Measurements from ENCODE around the gene MXRA7.

MXRA7 gene

DNA sequence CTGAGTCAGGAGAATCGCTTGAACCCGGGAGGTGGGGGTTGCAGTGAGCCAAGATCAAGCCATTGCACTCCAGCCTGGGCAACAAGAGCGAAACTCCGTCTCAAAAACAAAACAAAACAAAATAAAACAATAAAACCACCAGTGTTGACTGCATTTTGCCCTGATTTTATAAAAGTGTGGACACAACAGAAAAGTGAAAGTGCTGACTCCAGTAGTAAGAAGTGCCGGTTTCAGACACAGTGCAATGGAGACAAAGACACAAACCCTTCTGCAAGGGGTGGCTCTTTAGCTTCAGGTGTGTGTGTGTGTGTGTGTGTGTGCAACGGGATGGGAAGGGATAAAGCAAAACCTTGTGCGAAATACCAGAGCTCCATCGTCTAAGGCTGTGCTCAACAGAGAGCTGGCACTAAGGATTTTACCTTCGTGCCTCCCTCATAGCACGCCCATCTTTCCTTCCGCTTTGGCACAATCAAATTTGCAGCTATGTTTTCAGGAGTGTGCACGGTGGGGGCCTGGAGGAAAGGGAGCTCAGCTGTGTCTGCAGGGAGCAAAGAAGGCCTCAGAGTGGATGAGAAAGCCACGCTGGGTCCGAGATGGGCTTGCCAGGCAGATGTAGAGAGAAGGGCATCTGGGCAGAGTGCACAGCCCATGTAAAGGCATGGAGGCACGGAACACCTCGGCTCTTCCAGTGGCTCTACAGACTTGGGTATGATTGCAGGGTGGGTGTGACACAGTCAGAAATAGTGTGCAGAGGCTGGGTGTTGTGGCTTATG, 15.5 kb downstream of the MXRA7 start:
- Histone ChIP-seq H3K4me3 (ENCODE audit: low read length) (peak overlapping the region; percentile 33), H3K4me1 (ENCODE audit: control insufficient read depth, insufficient read depth, low read length) (peaks cover 52% of the 10 kb centered on the region), H3K36me3 (ENCODE audit: control insufficient read depth, insufficient read depth, low read length) (no peaks in the 10 kb centered on the region), H3K27me3 (ENCODE audit: control insufficient read depth, insufficient read depth, low read length) (no peaks in the 10 kb centered on the region), H3K9ac (ENCODE audit: low read length) (peak overlapping the region; percentile 21), H3K27ac (ENCODE audit: low read depth, low read length) (peak overlapping the region; percentile 77)

DNA sequence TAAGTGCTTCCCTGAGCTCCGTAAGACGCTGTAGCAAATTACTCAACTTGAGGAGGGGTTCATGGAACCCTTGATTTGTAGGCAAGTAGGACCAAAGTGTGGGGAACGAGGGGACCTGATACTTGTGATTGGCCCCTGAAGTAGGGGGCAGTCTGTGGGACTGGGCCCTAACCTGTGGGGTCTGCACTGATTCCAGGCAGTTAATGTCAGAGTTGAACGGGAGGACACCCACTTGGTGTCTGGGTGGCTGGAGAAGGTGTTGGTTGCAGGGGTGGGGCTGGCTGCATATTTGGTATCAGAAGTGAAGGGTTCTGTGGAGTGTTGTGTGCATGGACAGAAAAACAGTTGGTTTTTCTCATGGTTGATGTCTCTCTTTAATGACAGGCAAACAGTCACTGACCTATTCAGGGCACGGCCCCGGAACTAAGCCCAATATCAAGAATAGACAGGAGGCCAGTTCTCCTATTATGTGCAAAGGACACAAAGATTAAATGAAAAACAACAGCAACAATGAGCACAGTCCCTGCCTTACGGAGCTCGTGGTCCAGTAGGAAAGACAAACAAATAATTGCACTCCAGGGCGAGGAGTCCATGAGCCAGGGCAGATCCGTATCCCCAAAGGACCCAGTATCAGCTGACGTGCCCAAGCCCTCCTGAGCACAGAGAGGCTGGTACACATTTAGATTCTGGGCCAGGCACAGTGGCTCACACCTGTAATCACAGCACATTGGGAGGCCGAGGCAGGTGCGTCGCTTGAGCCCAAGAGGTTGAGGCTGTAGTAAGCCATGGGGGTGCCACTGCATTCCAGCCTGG, 19.2 kb downstream of the MXRA7 start:
- H3K27me3 ChIP-seq (ENCODE audit: control insufficient read depth, insufficient read depth, low read length) = no peaks in the 10 kb centered on the region
- peaks cover 52% of the 10 kb centered on the region for H3K4me1 ChIP-seq (ENCODE audit: control insufficient read depth, insufficient read depth, low read length)
- no peaks in the 10 kb centered on the region for H3K36me3 ChIP-seq (ENCODE audit: control insufficient read depth, insufficient read depth, low read length)
- H3K9ac ChIP-seq (ENCODE audit: low read length) = no peak overlapping the region
- no peak overlapping the region for H3K4me3 ChIP-seq (ENCODE audit: low read length)
- peak overlapping the region; percentile 58 for H3K27ac ChIP-seq (ENCODE audit: low read depth, low read length)

DNA sequence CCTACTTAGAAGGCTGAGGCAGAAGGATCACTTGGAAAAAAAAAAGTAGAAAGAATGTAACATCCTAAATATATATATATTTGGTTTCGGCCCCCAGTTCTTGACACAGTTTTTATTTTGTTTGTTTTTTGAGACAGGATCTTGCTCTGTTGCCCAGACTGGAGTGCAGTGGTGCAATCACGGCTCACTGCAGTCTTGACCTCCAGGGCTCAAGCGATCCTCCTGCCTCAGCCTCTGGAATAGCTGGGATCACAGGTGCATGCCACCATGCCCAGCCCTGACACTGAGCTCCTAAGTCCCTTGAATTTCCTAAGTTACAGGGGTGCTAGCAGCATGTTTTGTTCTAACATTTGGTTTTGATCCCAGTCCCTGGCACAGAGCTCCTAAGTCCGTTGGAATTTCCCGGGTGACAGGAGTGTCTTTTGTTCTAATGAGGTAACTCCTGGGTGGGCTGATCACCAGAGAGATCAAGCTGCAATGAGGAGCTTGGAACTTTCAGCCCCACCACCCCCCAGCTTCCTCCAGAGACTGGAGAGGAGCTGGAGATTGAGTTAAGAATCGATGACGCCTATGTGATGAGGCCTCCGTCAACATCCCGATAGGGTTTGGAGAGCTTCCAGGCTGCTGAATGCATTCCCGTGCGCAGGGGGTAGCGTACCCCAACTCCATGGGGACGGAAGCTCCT, 20.0 kb downstream of the MXRA7 start:
- H3K4me3 ChIP-seq (ENCODE audit: low read length) = no peak overlapping the region
- no peaks in the 10 kb centered on the region for H3K36me3 ChIP-seq (ENCODE audit: control insufficient read depth, insufficient read depth, low read length)
- H3K27me3 ChIP-seq (ENCODE audit: control insufficient read depth, insufficient read depth, low read length) = no peaks in the 10 kb centered on the region
- H3K27ac ChIP-seq (ENCODE audit: low read depth, low read length) = peak overlapping the region; percentile 58
- H3K9ac ChIP-seq (ENCODE audit: low read length) = no peak overlapping the region
- peaks cover 56% of the 10 kb centered on the region for H3K4me1 ChIP-seq (ENCODE audit: control insufficient read depth, insufficient read depth, low read length)

DNA sequence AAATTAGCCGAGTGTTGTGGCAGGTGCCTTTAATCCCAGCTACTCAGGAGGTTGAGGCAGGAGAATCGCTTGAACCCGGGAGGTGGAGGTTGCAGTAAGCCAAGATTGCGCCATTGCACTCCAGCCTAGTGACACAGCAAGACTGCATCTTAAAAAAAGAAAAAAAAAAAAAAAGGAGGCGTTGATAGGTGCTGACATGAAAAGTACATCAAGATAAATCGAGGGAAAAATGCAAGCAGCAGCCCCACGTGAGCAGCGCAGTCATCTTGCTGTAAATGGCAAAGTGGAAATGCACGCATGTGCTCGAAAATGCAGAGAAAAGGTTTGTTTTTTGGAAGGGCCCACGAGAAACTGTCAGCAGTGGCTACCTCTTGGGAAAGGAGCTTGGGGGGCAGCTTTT, 20.9 kb downstream of the MXRA7 start:
- Histone ChIP-seq H3K27me3 (ENCODE audit: control insufficient read depth, insufficient read depth, low read length) (no peaks in the 10 kb centered on the region), H3K36me3 (ENCODE audit: control insufficient read depth, insufficient read depth, low read length) (no peaks in the 10 kb centered on the region), H3K27ac (ENCODE audit: low read depth, low read length) (peak overlapping the region; percentile 95), H3K4me3 (ENCODE audit: low read length) (no peak overlapping the region), H3K9ac (ENCODE audit: low read length) (no peak overlapping the region), H3K4me1 (ENCODE audit: control insufficient read depth, insufficient read depth, low read length) (peaks cover 51% of the 10 kb centered on the region)

DNA sequence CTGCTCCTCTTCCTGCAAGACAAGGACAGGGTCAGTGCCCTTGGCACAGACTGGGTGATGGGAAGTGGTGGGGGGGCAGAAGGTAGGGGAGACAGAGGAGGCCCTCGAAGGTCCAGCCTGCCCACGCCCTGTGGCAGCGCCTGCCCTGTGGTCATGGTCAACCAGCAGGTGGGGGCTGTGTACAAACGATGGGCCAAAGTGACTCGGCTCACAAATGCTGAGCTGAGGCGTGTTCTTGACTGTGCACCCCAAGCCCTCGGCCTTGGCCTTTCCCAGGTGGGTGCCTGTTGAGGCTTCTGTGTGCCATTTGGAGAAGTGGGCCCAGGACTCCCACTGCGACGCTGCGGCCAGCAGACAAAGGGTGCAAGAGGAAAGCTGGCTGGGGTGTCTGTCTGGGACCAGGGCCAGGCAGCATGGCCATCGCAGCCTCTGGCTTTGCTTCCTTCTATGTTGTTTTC, 22.6 kb downstream of the MXRA7 start:
- H3K36me3 ChIP-seq (ENCODE audit: control insufficient read depth, insufficient read depth, low read length) = peaks cover 4% of the 10 kb centered on the region
- no peaks in the 10 kb centered on the region for H3K27me3 ChIP-seq (ENCODE audit: control insufficient read depth, insufficient read depth, low read length)
- H3K4me1 ChIP-seq (ENCODE audit: control insufficient read depth, insufficient read depth, low read length) = peaks cover 59% of the 10 kb centered on the region
- peak overlapping the region; percentile 95 for H3K27ac ChIP-seq (ENCODE audit: low read depth, low read length)
- no peak overlapping the region for H3K9ac ChIP-seq (ENCODE audit: low read length)
- H3K4me3 ChIP-seq (ENCODE audit: low read length) = peak overlapping the region; percentile 26

DNA sequence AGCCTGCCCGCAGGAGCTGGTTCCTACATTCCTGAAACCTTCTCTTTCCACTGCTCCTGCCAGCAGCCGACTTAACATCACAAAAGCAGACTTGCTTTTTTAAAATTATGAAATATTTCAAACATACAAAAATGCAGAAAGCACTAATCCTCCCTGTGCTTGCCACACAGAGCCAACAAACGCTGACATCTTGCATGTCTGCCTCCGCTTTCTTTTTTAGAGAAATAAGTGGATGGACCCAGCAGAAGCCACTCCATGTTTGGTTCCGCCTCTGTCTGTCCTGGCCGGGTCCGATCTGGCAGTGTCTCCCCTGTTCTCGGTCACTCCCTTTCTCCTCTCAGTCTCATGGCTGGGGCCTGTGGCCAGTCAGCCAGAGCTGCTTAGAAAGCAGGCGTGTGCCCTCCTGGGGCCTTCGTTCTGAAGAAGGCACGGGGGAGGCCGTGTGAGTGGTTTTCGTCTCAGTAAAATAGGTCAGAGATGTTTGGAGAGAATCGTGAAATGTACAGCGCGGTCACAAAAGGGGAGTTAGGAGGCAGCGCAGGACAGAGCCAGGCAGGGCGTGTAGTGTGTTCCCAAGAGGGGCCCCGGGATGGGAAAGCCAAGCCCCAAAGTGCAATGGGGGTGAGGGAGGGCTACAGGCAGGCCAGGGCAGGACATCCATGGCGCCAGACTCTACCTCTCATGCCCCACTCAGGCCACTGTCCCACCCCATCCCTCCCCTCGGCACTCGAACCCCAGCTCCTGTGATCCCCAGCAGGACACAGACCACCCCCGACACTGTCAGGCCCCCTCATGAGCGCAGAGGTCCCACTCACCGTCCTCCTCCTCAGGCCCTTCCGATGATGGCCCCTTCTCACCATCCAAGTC, 23.2 kb downstream of the MXRA7 start:
- Histone ChIP-seq H3K4me1 (ENCODE audit: control insufficient read depth, insufficient read depth, low read length) (peaks cover 65% of the 10 kb centered on the region), H3K4me3 (ENCODE audit: low read length) (peak overlapping the region; percentile 26), H3K9ac (ENCODE audit: low read length) (no peak overlapping the region), H3K36me3 (ENCODE audit: control insufficient read depth, insufficient read depth, low read length) (peaks cover 5% of the 10 kb centered on the region), H3K27ac (ENCODE audit: low read depth, low read length) (peak overlapping the region; percentile 95), H3K27me3 (ENCODE audit: control insufficient read depth, insufficient read depth, low read length) (no peaks in the 10 kb centered on the region)

DNA sequence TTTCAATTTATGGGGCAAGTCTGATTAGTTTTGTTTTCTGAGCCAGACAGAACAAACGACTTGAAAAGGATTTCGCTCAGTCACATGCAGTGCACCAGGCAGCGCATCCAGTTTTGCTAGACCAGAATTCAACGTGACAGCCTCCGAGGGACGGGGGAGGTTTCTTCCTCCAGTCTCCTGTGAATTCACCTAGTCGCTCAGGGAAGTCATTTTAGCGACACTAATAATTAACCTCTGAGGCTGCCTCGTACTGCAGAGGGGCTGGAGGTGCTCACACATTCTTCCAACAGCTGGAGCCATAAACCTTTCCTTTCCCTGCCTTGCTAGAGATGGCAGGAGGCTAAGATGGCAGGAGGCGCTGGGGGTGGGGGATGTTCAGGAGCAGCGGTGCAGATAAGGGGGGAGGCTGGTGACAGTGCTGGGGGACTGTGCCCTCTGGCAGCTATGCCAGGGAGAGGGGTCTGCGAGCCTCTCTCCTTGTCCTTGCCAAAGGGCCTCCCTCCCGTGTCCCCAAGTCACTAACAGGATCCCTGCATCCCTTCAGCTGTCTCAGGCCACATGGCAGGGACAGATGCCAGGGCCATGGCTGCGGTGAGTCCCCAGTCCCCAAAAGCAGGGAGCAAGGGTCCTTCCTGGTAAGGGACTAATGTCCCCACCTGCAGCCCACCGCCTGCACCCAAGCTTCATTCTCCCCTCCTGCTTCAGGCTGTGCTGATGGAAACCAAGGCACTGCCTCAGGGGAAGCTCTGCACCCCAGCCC, 24.0 kb downstream of the MXRA7 start:
- Histone ChIP-seq H3K36me3 (ENCODE audit: control insufficient read depth, insufficient read depth, low read length) (peaks cover 5% of the 10 kb centered on the region), H3K9ac (ENCODE audit: low read length) (no peak overlapping the region), H3K27ac (ENCODE audit: low read depth, low read length) (peak overlapping the region; percentile 95), H3K27me3 (ENCODE audit: control insufficient read depth, insufficient read depth, low read length) (no peaks in the 10 kb centered on the region), H3K4me1 (ENCODE audit: control insufficient read depth, insufficient read depth, low read length) (peaks cover 70% of the 10 kb centered on the region), H3K4me3 (ENCODE audit: low read length) (peak overlapping the region; percentile 8)

DNA sequence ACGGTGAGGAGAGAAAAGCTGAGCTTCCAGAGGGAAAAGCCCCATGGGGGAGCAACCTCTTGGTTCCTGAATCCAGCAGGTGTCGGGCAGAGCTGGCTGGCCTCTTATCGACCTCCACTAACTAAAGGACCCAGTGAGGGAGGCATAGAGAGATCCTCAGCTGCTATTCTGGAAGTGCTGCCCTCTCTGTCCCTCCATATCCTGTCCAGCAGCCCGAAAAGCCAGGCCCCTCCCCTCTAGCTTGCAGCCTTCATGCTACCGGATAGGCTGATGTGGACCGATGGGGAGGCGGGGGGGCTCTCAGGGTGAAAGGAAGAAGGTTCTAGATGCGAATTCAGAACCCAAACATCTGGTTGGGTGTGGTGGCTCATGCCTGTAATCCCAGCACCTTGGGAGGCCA, 24.9 kb downstream of the MXRA7 start:
- Histone ChIP-seq H3K36me3 (ENCODE audit: control insufficient read depth, insufficient read depth, low read length) (peaks cover 5% of the 10 kb centered on the region), H3K9ac (ENCODE audit: low read length) (no peak overlapping the region), H3K4me1 (ENCODE audit: control insufficient read depth, insufficient read depth, low read length) (peaks cover 70% of the 10 kb centered on the region), H3K27ac (ENCODE audit: low read depth, low read length) (peak overlapping the region; percentile 44), H3K27me3 (ENCODE audit: control insufficient read depth, insufficient read depth, low read length) (no peaks in the 10 kb centered on the region), H3K4me3 (ENCODE audit: low read length) (no peak overlapping the region)

DNA sequence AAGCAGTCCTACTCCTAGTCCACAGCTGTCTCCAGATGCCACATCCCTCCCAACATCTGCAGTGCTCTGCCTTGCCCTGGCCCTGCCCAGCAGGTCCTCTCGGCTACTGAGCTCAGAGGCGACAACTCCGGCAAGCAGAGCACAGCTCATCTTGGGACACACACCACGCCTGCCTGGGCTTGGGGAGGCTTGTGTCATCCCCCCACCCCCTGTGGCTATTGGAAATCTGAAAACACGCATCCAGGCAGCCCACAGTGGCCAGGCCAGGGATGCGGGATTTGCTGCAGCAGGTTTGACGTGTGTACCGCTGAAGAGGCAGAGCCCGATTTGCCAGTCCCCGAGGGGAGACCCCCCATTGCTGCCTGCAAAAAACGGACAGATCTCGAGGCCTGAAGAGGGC, 25.4 kb downstream of the MXRA7 start:
- Histone ChIP-seq H3K9ac (ENCODE audit: low read length) (no peak overlapping the region), H3K4me3 (ENCODE audit: low read length) (no peak overlapping the region), H3K27me3 (ENCODE audit: control insufficient read depth, insufficient read depth, low read length) (no peaks in the 10 kb centered on the region), H3K27ac (ENCODE audit: low read depth, low read length) (peak overlapping the region; percentile 44), H3K36me3 (ENCODE audit: control insufficient read depth, insufficient read depth, low read length) (peaks cover 5% of the 10 kb centered on the region), H3K4me1 (ENCODE audit: control insufficient read depth, insufficient read depth, low read length) (peaks cover 71% of the 10 kb centered on the region)

DNA sequence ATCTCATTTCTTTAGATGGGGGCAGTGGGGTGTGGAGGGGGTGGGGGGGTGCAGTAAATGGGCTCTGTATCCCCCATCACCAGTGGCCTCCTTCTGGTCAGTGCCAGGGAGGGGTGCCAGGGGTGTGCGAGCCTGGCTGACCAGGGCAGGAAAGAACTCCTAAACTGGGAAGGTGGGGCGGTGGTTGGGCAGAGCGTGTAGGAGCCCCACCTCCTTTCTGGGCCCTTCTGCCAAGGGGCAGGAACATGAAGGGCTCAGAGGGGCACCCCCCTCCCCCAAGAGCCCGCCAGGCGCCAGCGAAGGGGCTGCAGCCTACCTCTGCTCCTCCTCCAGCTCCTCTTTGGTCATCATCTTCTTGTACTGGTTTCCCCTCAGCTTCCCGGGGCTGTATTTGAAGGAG, 26.0 kb downstream of the MXRA7 start:
- Histone ChIP-seq H3K4me3 (ENCODE audit: low read length) (no peak overlapping the region), H3K36me3 (ENCODE audit: control insufficient read depth, insufficient read depth, low read length) (peaks cover 5% of the 10 kb centered on the region), H3K4me1 (ENCODE audit: control insufficient read depth, insufficient read depth, low read length) (peaks cover 71% of the 10 kb centered on the region), H3K27ac (ENCODE audit: low read depth, low read length) (peak overlapping the region; percentile 0), H3K27me3 (ENCODE audit: control insufficient read depth, insufficient read depth, low read length) (no peaks in the 10 kb centered on the region), H3K9ac (ENCODE audit: low read length) (no peak overlapping the region)
